A172 (cell line): Measurements from ENCODE around the gene AK8. TPM values are rescaled to one million over a fixed set of nuclear protein-coding genes. Genes with fewer than 3 reads are reported as not detected.
A peak's percentile ranks its signal among the peaks of the same experiment; 100 is the strongest.
"Not testable (repeated sequence)": the region's sequence is repeated elsewhere in the genome, so short reads cannot be mapped to it uniquely, and the experiment has no call there.

Experiments used
- DNase-seq: peaks from one replicate; pipeline ENCODE4 v3.0.0-alpha.2; 2015; ENCODE audit warnings: low spot score
- total RNA-seq: library from RNA; depleted of rRNA; stranded (reverse); fragments of >200 nt; shearing (Covaris generic); gene quantifications from 2 replicates; pipeline ENCODE4 v1.2.3, GENCODE V29; 2014; rRNA removed

The AK8 gene
- total RNA-seq, 1 experiment from 2014 or later = 0.90 TPM

- DNase-seq = no peak
These were observed 166.2 kb downstream of the AK8 start for GRCh38 chr9:132711846-132712245.

- DNase-seq = not testable (repeated sequence)
These were observed 166.9 kb downstream of the AK8 start for GRCh38 chr9:132711152-132711551.

- no peak for DNase-seq
These were observed 167.8 kb downstream of the AK8 start for GRCh38 chr9:132710333-132710732.

GRCh38 chr9:132708769-132709430 lies 169.2 kb downstream of the AK8 start:
- DNase-seq = no peak

- DNase-seq = no peak
These were observed 169.8 kb downstream of the AK8 start for GRCh38 chr9:132708239-132708638.

- DNase-seq = peak; percentile 44
These were observed 174.7 kb downstream of the AK8 start for GRCh38 chr9:132703336-132703735.

- DNase-seq = no peak
These were observed 175.8 kb downstream of the AK8 start for GRCh38 chr9:132702254-132702653.

GRCh38 chr9:132699956-132700355 lies 178.1 kb downstream of the AK8 start:
- DNase-seq = no peak

GRCh38 chr9:132698989-132699388 lies 179.1 kb downstream of the AK8 start:
- no peak for DNase-seq

GRCh38 chr9:132697230-132697629 lies 180.9 kb downstream of the AK8 start:
- peak; percentile 30 for DNase-seq

GRCh38 chr9:132694144-132694543 lies 183.9 kb downstream of the AK8 start:
- DNase-seq = peak; percentile 32

- DNase-seq = no peak
These were observed 187.4 kb downstream of the AK8 start for GRCh38 chr9:132690696-132691095.

- no peak for DNase-seq
These were observed 194.2 kb downstream of the AK8 start for GRCh38 chr9:132683873-132684272.

- DNase-seq = no peak
These were observed 196.5 kb downstream of the AK8 start for GRCh38 chr9:132681561-132681960.

- DNase-seq = no peak
These were observed 198.0 kb downstream of the AK8 start for GRCh38 chr9:132679946-132680625.

- no peak for DNase-seq
These were observed 200.1 kb downstream of the AK8 start for GRCh38 chr9:132677976-132678375.

Other genes starting within 250 kb of the AK8 start
- gene DDX31, start 208.3 kb downstream of the AK8 start, total RNA-seq = 9.3 and 11.3 TPM in 2 replicates
- gene GTF3C4, start 207.8 kb downstream of the AK8 start, total RNA-seq = 29.5 and 30.8 TPM in 2 replicates
- 5.1 and 9.6 TPM in 2 replicates for gene SPACA9, start 614 bp upstream of the AK8 start, total RNA-seq
- 25.3 and 28.2 TPM in 2 replicates for gene TSC1, start 66.3 kb upstream of the AK8 start, total RNA-seq
- 0.19 and 0.47 TPM in 2 replicates for gene GFI1B, start 100.4 kb upstream of the AK8 start, total RNA-seq
- gene GTF3C5, start 152.7 kb upstream of the AK8 start, total RNA-seq = 98.4 and 98.6 TPM in 2 replicates
- 0.77 and 1.0 TPM in 2 replicates for gene CEL, start 183.7 kb upstream of the AK8 start, total RNA-seq
- gene RALGDS, start 243.0 kb upstream of the AK8 start, total RNA-seq = 26.2 and 38.2 TPM in 2 replicates